HG02852 (cell line): ENCODE measurements around the gene HRK.

Experiments
- ATAC-seq: cut with Tn5 transposase; IDR thresholded peaks from one replicate; pipeline ENCODE4 v1.9.1; 2021; ENCODE audit warnings: mild to moderate bottlenecking, moderate library complexity; ENCODE audit not compliant: unreplicated experiment

HRK gene

DNA sequence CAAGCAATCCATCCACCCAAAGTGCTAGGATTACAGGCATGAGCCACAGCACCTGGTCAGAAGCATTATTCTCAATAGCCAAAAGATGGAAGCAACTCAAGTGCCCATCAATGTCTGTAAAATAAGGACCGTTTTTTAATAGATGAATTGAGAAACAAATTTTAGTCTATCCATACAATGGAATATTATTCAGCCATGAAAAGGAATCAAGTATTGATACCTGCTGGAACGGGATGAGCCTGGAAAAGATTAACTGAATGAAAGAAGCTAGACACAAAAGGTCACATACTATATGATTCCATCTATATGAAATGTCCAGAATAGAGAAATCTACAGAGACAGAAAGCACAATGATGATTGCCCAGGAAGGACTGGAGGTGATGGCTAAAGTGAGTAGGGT is 20.4 kb upstream of the HRK start:
- ATAC-seq, result no peak

DNA sequence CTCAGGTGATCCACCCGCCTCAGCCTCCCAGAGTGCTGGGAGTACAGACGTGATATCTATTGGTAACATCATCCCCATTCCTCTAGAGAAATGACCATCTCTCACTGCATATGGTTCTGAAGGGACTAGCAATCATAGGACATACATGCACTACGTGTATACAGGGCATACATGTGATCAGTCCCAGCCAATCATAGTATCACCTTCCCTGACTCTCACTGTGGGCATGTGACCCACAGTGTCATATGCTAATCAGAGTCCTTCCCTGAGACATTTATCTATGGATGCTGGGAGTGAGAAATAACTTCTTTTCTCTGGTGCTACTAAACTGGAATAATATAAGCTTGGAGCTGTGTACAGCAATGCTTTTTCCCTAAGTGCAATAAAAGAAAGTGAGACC is 17.4 kb upstream of the HRK start:
- ATAC-seq, result no peak

DNA sequence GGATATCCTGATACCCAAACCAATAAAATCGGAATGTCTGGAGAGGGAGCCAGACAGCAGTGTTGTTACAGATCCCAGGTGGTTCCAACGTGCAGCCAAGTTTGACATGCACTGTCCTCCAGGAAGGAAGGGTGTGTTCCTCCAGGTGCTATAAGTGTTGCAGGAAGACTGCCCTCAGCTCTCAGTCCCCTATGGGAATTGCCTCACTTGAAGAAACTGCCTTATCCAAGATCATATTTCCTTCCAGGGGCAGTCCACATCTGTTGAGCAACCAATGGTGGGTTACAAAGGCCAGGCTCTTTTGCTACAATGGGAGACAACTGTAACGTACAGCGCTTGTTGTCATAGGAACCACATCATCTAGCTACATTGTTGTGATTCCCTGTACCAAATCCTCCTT is 16.2 kb upstream of the HRK start:
- no peak for ATAC-seq

DNA sequence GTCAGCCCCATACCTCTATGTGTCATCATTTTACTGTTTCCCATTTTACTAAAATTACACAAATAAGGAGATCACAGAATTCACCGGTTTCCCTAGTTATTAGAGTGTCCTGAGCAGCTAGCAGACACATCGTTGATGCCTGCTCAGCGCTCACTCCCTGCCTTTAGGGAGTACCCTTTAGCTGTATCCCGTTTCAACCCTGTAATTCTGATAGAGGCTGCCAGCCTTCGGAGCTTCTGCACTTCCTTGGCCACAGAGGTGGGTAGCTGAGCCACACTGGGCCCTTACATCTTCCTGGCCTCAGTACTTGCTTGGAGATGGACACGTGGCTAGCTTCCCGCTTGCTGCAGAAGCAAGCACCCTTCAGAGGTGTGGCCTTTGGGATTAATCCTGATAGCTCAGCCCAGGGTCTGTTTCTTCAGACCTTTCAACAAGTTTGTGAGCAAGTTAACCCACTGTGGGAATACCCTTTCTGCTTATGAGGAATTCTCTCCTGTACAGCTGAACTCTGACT is 15.2 kb upstream of the HRK start:
- no peak for ATAC-seq

DNA sequence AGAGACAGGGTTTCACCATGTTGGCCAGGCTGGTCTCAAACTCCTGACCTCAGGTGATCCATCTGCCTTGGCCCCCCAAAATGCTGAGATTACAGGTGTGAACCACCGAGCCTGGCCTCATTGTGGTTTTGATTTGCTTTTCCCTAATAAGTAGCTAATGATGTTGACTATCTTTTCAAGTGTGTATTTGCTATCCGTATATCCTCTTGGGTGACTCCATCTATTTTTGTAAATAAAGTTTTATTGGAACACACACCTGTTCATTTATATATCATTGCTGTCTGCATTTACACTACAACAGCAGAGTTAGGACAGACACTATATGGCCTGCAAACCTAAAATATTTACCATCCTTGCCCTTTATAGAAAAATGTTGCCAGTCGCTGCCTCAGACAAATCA is 13.7 kb upstream of the HRK start:
- no peak for ATAC-seq

DNA sequence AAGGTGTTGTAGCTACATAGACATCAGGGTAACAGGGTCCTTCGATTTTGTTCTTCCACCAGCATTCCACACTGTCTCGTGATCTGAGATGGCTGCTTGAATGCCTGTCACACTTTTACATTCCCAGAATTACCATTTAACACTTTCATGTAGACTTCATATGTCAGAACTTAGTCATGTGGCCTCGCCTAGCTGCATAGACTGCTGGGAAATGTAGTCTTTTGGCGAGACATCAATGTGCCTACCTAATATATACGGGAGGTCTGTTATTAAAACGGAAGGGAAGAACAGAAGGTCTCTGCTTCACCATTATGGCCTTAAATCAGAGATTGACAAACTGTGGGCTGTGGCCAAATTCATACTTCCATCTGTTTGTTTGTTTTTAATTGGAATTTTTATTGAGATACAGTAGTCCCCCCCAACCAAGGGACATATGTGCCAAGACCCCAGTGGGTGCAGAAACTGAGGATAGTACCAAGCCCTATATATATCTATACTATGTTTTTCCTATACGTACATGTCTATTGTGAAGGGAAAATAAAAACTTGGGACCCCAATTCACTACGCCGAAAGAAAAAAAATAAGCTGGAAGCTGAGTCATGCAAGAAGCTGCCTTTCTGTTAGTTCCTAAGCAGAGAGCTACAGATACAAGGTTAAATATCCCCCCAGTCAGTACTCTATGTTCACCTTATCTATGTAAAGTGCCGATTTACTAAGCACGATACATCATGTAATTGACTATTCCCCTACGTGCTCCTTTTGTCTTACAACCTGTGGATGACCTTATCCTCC is 11.3 kb upstream of the HRK start:
- no peak for ATAC-seq

DNA sequence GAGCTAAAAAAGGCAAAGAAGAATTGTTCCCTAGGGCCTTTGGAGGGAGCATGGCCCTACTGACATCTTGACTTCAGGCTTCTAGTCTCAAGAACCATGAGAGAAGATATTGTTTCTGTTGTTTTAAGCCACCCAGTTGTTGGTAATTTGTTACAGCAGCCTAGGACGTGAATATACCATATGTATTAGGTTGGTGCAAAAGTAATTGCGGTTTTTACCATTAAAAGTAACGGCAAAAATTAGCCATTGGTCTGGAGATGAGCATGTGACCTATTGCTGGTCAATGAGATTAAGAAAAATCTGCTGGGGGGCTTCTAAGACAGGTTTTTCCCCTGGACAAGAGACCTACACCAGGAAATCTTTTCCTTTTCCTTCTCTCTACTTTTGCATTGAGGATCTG is 9.8 kb upstream of the HRK start:
- no peak for ATAC-seq

DNA sequence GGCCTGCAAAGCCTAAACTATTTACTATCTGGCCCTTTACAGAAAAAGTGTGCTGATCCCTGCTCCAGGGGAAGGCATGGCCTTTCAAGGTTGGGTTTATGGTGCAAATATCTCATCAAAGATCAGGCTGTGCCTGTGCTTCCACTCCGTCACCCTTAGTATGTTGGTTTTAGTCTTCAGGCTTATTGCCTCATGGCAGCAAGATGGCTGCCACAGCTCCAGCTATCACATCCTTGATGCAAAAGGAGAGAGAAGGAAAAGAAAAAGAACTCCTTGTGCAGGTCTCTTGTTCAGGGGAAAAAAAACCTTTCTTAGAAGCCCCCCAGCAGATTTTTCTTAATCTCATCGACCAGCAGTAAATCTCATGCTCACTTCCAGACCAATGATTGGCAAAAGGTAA is 9.1 kb upstream of the HRK start:
- no peak for ATAC-seq

DNA sequence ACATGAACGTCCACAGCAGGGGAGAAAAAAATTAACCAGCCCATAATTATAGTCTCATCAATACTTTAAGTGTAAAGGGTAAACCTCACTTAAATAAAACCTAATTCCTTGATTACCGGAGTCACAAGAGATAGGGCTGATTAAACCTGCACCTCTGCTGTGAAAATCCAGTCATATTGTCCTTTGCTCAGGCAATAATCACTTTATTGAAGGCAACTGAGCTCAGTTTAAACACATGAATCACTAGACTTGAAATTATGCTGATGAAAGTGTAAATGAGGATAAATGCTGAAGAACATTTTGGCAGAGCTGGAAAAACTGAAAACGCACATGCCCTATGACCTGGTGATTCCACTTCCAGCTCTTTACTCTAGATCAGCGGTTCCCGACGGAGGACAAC is 6.7 kb upstream of the HRK start:
- no peak for ATAC-seq

DNA sequence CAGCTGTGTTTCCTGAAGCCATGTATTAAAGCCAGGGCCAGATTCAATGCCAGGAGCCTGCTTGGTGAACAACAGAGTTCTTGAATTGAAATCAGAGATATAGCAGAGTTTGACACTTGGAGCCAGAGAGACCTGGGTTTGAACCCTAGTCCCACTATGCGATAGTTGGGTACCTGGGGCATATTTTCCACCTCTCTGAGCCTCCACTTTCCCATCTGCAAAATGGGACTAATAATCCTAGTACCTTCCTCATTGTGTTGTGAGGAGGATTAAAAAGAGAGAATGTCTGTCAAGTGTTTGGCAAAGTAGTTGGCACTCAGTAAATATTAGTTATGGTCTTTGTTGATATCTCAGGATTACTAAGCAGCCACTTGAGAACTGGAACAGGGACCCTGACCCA is 6.0 kb upstream of the HRK start:
- ATAC-seq, result no peak

DNA sequence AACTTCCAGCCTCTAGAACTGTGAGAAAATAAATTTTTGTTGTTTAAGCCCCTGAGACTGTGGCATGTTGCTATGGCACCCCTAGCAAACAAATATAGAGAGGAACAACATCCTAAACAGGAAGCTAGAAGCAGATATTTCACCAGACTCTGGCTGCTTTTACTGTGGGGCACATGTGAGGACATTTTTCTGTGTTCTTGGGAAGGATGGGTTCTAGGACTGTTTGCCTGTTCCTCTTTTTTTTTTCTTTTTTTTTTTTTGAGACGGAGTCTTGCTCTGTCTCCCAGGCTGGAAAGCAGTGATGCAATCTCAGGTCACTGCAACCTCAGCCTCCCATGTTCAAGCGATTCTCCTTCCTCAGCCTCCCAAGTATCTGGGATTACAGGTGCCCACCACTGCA is 4.2 kb upstream of the HRK start:
- no peak for ATAC-seq

DNA sequence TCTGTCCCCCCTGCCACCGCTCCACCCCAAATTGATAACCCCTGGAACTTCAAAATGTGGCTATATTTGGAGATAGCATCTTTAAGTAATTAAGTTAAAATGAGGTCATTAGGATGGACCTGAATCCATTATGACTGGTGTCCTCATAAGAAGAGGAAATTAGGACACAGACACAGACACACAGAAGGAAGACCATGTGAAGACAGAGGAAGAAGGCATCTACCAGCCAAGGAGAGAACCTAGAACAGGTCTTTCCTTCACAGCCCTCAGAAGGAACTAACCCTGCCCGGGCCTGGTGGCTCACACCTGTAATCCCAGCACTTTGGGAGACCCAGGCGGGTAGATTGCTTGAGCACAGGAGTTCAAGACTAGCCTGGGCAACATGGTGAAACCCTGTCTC is 3.6 kb upstream of the HRK start:
- ATAC-seq, result no peak

DNA sequence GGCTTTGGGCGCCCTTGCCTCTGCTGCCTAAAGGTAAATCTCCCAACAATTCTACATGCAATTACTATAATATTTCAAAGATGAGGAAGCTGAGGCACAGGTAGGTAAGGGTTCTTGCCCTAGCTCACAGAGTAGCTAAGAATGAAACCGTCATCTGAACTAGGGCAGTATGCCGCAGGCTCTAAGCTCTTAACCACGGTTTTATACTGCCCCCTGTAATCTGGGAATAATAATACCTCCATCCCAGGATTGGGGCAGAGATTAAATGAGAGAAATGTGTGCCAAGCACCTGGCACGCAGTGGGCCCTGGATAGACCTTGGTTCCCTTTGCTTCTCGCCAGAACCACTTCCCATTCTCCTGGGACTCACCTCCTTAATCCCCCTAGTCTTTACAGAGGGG is 1.5 kb upstream of the HRK start:
- no peak for ATAC-seq

DNA sequence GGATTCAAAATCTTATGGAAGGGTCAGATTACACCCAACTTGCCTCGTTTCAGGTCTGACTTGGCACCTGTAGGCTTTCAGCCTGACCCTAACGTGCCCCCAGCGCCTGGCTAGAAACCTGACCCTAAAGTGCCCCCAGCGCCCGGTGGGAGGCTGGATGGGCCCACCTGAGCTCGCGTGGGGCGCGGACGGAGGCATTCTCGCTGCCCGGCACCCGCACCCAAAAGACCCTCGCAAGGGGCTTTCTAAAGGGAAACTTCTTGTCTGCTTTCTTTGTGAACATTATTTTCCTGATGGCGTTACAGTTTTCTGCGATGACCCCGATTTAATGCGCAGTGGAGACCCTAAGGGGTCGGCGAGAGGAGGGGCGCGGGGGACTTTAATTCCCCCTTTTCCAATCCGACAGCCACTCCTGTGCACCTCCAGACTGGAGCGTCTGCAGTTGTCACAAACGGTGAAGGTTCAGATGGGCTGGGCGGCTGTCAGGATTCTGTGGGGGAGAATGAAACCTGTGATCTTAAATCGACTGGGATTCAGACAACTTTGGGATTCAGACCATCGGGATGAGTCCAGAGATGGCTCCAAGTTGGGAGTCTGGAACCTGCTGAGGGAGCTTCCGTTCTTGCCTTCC is 751 bp upstream of the HRK start:
- ATAC-seq, result no peak

DNA sequence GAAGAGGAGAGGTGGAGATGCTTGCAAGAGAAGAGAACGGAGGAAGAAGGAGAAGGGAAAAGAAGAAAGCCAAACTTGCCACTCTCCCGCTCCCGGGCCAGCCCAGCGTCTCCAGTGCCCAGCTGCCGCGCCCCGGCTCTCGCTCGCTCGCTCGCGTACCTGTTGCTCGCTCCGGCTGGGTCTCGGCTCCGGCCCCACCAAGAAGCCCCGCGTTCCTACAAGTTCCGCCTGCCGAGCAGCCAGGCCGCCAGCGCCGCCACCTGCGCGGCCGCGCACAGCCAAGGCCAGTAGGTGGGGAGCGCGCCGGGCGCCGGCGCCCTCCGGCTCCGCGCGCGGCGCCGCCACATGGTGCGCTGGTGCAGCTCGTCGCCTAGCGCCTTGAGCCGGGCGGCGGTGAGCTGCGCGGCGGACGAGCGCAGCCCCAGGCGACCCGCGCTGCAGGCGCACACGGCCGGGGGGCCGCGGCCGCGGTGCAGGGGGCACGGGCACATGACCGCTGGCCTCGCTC is 370 bp downstream of the HRK start:
- peak; percentile 60 for ATAC-seq

DNA sequence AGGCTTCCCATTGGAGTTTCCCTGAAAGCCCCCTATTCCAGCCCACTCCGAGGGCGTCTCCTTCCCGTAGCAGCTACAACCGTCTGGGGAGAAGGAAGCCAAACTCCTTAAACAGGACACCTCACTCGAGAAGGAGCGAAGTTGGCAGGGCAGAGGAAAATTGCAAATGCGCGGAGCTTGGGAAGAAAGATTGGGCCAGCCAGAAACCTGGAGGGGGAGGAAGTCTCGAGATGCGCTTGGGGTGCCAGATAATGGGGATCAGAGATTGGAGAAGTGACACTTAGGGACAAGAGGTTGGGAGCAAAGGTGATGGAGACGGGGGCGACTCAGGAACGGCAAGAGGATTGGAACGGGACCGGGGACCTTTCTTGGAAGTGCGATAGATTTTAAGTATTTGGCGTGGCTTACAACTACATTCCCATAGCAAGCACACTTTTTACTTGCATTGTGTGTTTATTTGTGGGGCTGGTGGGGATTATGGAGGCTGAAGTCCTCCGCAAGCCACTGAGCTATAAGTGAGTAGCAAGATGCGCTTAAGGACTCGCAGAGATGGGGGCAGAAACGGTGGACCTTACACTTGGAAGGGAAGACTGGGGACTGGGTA is 926 bp downstream of the HRK start:
- ATAC-seq, result no peak

DNA sequence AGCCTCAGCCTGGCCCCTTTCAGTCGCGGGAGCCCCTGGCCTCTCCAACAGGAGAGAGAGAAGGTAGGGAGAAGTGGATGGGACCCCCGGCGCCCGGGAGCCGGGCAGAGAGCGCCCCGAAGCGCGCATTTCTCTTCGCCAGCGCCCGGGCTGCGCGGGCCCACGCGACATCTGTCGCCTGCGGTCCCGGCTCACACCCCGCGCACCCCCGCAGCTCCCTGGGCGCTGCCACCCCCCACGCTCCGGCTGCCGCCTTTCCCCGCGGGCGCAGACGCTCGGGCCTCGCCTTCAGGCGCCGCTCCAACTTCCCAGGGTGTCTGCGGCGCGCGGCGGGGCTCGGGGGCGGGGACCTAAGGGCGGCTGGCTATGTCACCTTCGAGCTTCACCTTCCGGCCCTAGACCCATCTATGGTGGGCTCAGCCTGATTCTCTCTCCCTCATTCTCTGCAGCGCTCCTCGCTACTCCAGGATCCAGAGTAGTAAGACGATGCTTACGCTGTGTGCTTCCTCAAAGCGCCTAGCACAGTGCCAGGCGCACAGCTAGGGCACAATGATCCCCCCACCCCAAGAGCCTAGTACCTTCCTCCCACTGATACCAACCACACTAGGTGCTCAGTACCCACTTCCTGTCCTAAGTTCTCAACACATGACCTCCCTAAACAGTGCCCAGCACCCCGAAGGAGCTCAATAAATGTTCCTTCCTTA is 1.6 kb downstream of the HRK start:
- ATAC-seq, result no peak

DNA sequence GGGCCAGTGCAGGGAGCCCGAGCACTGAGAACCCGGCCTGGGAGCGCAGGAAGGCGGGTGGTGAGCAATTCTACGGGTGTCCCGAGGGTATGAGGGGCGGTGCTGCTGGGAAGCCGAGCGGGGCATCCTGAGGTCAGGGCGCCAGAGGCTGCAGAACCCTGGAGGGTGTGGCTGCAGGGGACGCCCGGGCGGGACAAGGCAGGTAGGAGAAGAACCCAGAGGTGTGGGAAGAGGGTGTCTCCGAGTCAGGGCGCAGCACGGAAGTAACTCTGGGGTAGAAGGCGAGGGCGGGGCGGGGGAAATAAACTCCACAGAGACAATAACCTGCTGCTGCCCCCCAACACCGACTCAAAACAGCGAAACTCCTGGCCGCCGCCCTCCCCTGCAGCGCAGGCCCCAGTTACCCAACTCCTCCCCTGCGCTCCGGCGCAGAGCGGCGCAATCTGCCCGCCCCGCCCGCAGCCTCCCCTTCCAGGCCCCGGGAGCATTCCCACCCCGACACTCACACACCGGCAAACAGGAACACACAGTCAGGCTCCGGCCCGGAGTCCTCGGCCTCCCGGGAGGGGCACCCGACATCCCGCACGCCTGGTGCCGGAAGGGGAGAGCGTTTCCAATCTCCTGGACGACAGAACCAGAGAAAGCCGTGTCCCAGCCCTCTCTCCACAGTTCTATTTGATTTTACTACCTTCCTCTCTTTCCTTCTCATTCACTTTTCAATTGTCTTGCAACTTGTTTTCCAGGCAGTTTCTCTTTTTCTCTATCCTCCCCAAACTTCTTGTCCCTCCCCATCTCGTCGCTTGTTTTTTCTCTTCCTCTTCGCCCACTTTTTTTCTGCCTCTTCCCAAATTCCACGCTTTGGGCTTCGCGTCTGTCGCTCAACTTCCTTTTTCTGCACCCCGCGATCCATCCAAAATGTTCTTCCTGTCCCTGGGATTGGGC is 2.4 kb downstream of the HRK start:
- ATAC-seq, result no peak

DNA sequence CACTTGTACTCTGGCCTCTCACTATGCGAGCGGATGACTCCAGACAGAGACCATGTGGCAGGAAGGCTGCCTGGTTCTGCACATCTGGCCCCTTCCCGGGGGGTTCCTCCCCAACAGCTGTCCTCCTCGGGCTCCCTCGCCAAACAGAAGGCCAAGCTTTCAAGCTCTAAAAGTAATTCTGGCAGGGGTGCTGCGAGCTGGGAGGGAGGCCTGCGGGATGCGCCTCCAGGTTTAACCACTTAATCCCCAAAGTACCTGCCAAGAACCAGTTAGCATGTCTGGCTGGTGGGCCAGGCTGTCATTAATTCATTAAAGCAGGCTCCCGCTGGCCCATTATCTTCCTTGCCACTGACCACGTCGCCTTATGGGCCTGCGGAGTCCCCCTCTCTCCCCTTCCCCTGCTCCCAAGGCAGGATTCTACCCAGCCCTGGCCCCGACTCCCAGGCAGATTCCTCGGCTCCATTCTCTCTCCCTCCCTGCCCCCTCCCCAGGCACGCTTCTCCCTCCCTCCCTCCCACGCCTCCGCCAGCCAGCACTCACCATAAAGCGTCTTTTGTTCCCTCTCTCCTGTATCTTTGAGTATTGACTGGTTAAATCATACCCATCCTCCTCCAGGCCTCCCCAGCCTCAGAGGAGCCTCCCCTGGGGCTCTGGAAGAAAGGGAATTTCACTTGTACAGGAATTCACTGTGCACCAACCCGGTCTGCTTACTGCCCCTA is 4.9 kb downstream of the HRK start:
- ATAC-seq, result no peak
